OCI-LY1 (cell line): ENCODE data around the gene PHYHD1.

ENCODE experiments used
- H2AFZ ChIP-seq: fragments of 200-600 bp; sonication (generic), shearing (Covaris generic); 2 replicates; pipeline ENCODE4 v1.6.0; 2014; ENCODE audit warnings: antibody characterized with exemption, mild to moderate bottlenecking, low read length
- H3F3A ChIP-seq: fragments of 200-600 bp; sonication (generic), shearing (Covaris generic); 2 replicates; pipeline ENCODE4 v1.6.0; 2014; ENCODE audit warnings: mild to moderate bottlenecking, antibody characterized with exemption, low read length, moderate library complexity; ENCODE audit not compliant: insufficient read depth
- H3K27ac ChIP-seq: fragments of 200-600 bp; sonication (generic); 2 replicates; pipeline ENCODE4 v1.5.1; 2014; ENCODE audit warnings: low read length, mixed run types, mild to moderate bottlenecking, low read depth; ENCODE audit not compliant: poor library complexity, severe bottlenecking
- H3K27me3 ChIP-seq: fragments of 200-600 bp; sonication (generic); 2 replicates; pipeline ENCODE4 v1.6.0; 2014; ENCODE audit warnings: antibody characterized with exemption, mild to moderate bottlenecking, low read length, moderate library complexity; ENCODE audit not compliant: insufficient read depth
- H3K36me3 ChIP-seq: fragments of 200-600 bp; sonication (generic); 2 replicates; pipeline ENCODE4 v1.6.1; 2014; ENCODE audit warnings: mild to moderate bottlenecking, antibody characterized with exemption, low read length, moderate library complexity, mixed read lengths; ENCODE audit not compliant: insufficient read depth
- H3K4me1 ChIP-seq: fragments of 200-600 bp; sonication (generic); 2 replicates; pipeline ENCODE4 v1.5.1; 2014; ENCODE audit warnings: mild to moderate bottlenecking, low read length, moderate library complexity; ENCODE audit not compliant: insufficient read depth, severe bottlenecking
- H3K4me2 ChIP-seq: fragments of 200-600 bp; sonication (generic), shearing (Covaris generic); 2 replicates; pipeline ENCODE4 v1.6.1; 2014; ENCODE audit warnings: low read length
- H3K4me3 ChIP-seq: fragments of 200-600 bp; sonication (generic); 2 replicates; pipeline ENCODE4 v1.5.1; 2014; ENCODE audit warnings: low read length, low read depth, mild to moderate bottlenecking, mixed read lengths; ENCODE audit not compliant: poor library complexity, severe bottlenecking
- H3K79me2 ChIP-seq: fragments of 200-600 bp; shearing (Covaris generic); 2 replicates; pipeline ENCODE4 v1.6.1; 2016; ENCODE audit warnings: mixed run types, low read length, mixed read lengths; ENCODE audit not compliant: insufficient read depth
- H3K9ac ChIP-seq: fragments of 200-600 bp; sonication (generic), shearing (Covaris generic); 2 replicates; pipeline ENCODE4 v1.6.1; 2014; ENCODE audit warnings: mild to moderate bottlenecking, low read length, mixed read lengths
- H3K9me2 ChIP-seq: fragments of 200-600 bp; sonication (generic), shearing (Covaris generic); 2 replicates; pipeline ENCODE4 v1.6.1; 2014; ENCODE audit warnings: low read depth, mild to moderate bottlenecking, low read length, mixed read lengths
- H3K9me3 ChIP-seq: fragments of 200-600 bp; shearing (Covaris generic); 2 replicates; pipeline ENCODE4 v1.6.1; 2014; ENCODE audit warnings: low read length, mixed read lengths
- H4K20me1 ChIP-seq: fragments of 200-600 bp; sonication (generic), shearing (Covaris generic); 2 replicates; pipeline ENCODE4 v1.6.0; 2016; ENCODE audit warnings: mild to moderate bottlenecking, low read length; ENCODE audit not compliant: insufficient read depth
- EZH2 ChIP-seq: fragments of 200-600 bp; sonication (generic), shearing (Covaris generic); IDR thresholded peaks from 2 replicates; pipeline ENCODE4 v1.8.0; 2017; ENCODE audit warnings: borderline replicate concordance, mixed run types, mild to moderate bottlenecking, antibody characterized with exemption, low read length, moderate library complexity, mixed read lengths
- TF ChIP-seq, protein P1 (sequence below): fragments of 200-600 bp; sonication (generic), shearing (Covaris generic); IDR thresholded peaks from 2 replicates; pipeline ENCODE4 v1.5.1; 2017; ENCODE audit warnings: mild to moderate bottlenecking, antibody characterized with exemption, low read length, moderate library complexity, mixed read lengths

PHYHD1 gene

GRCh38 chr9:128979111-128979510 is 58.3 kb downstream of the PHYHD1 start:
- H3K9me3 ChIP-seq = no peaks in the 10 kb centered on the region
- H3K9ac ChIP-seq = no peak overlapping the region
- H3K4me2 ChIP-seq = no peak overlapping the region
- no peaks in the 10 kb centered on the region for H3F3A ChIP-seq
- no peak overlapping the region for H2AFZ ChIP-seq
- no peak overlapping the region for H3K27ac ChIP-seq
- peaks cover 86% of the 10 kb centered on the region for H3K36me3 ChIP-seq
- H3K4me1 ChIP-seq = no peaks in the 10 kb centered on the region
- no peaks in the 10 kb centered on the region for H3K27me3 ChIP-seq
- H3K79me2 ChIP-seq = no peaks in the 10 kb centered on the region
- H3K9me2 ChIP-seq = no peaks in the 10 kb centered on the region
- H4K20me1 ChIP-seq = no peaks in the 10 kb centered on the region
- no peak overlapping the region for H3K4me3 ChIP-seq
- TF ChIP-seq, protein P1, sequence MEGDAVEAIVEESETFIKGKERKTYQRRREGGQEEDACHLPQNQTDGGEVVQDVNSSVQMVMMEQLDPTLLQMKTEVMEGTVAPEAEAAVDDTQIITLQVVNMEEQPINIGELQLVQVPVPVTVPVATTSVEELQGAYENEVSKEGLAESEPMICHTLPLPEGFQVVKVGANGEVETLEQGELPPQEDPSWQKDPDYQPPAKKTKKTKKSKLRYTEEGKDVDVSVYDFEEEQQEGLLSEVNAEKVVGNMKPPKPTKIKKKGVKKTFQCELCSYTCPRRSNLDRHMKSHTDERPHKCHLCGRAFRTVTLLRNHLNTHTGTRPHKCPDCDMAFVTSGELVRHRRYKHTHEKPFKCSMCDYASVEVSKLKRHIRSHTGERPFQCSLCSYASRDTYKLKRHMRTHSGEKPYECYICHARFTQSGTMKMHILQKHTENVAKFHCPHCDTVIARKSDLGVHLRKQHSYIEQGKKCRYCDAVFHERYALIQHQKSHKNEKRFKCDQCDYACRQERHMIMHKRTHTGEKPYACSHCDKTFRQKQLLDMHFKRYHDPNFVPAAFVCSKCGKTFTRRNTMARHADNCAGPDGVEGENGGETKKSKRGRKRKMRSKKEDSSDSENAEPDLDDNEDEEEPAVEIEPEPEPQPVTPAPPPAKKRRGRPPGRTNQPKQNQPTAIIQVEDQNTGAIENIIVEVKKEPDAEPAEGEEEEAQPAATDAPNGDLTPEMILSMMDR = no peak
- no peak for TF ChIP-seq EZH2

- Histone ChIP-seq H3K36me3 (peaks cover 89% of the 10 kb centered on the region), H4K20me1 (no peaks in the 10 kb centered on the region)
Observed at GRCh38 chr9:128983536-128983935, 62.8 kb downstream of the PHYHD1 start.

DNA sequence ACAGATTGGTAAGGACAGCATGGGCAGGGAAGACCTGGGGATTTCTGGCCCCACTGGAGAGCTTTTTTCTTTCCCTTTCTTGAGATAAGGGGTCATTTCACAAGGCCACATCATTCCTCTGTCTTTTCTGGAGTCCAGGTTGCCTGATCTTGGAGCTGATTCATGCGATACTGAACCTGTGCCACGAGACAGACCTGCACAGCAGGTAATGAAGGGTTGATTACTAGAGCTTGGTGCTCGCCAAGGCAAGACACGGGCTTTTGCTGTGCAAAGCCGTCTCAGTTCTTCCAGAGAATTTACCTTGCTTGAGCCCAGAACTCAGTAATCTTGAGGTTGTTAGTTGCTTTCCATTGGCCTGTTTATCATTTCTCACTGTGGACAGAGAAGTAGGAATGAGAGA is 65.9 kb downstream of the PHYHD1 start:
- Histone ChIP-seq H3K36me3 (peaks cover 76% of the 10 kb centered on the region), H3K4me1 (no peaks in the 10 kb centered on the region), H3K27ac (no peak overlapping the region), H3K27me3 (no peaks in the 10 kb centered on the region), H3K9me3 (no peaks in the 10 kb centered on the region), H3K79me2 (no peaks in the 10 kb centered on the region), H3K4me3 (no peak overlapping the region), H4K20me1 (no peaks in the 10 kb centered on the region), H2AFZ (no peak overlapping the region), H3K4me2 (no peak overlapping the region), H3K9ac (no peak overlapping the region), H3F3A (no peaks in the 10 kb centered on the region), H3K9me2 (no peaks in the 10 kb centered on the region)
- TF ChIP-seq, protein P1 = no peak
- no peak for TF ChIP-seq EZH2

More at GRCh38 chr9:128983536-128983935, 62.8 kb downstream of the PHYHD1 start:
- Histone ChIP-seq H3K9me2 (no peaks in the 10 kb centered on the region), H3K27me3 (no peaks in the 10 kb centered on the region), H3K9ac (no peak overlapping the region), H2AFZ (no peak overlapping the region), H3K4me1 (no peaks in the 10 kb centered on the region), H3F3A (no peaks in the 10 kb centered on the region), H3K27ac (no peak overlapping the region), H3K4me2 (no peak overlapping the region), H3K4me3 (no peak overlapping the region), H3K79me2 (no peaks in the 10 kb centered on the region), H3K9me3 (no peaks in the 10 kb centered on the region)
- TF ChIP-seq, protein P1 = no peak
- TF ChIP-seq EZH2 = no peak
